Right lobe of liver (tissue), 4 donors: ENCODE data around the gene GRP.
"Not testable (repeated sequence)": the region's sequence is repeated elsewhere in the genome, so short reads cannot be mapped to it uniquely, and the experiment has no call there.

Experiments
- POLR2A ChIP-seq: fragments of 450-650 bp; IDR thresholded peaks from one replicate; pipeline ENCODE4 v1.6.1; 2017; ENCODE audit warnings: antibody characterized with exemption, mild to moderate bottlenecking
- TF ChIP-seq, protein P1 (sequence below), 4 donors: fragments of 200-600 bp in 3 of 4; fragments of 450-650 bp in 1 of 4; IDR thresholded peaks; one replicate each; pipeline versions ENCODE4 v1.5.1 to v1.8.0; 2016 to 2022; ENCODE audit warnings: antibody characterized with exemption in 4 of 4, mild to moderate bottlenecking in 2 of 4
- donor health status: DM: no; HTN: no; CAD: no.
- donor health status: DM: no; HTN: no; CAD: no.
- donor health status: DM: no; HTN: yes; CAD: no.

DNA sequence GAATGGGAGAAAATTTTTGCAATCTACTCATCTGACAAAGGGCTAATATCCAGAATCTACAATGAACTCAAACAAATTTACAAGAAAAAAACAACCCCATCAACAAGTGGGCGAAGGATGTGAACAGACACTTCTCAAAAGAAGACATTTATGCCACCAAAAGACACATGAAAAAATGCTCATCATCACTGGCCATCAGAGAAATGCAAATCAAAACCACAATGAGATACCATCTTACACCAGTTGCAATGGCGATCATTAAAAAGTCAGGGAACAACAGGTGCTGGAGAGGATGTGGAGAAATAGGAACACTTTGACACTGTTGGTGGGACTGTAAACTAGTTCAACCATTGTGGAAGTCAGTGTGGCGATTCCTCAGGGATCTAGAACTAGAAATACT is 41.9 kb downstream of the GRP start:
- TF ChIP-seq, protein P1, sequence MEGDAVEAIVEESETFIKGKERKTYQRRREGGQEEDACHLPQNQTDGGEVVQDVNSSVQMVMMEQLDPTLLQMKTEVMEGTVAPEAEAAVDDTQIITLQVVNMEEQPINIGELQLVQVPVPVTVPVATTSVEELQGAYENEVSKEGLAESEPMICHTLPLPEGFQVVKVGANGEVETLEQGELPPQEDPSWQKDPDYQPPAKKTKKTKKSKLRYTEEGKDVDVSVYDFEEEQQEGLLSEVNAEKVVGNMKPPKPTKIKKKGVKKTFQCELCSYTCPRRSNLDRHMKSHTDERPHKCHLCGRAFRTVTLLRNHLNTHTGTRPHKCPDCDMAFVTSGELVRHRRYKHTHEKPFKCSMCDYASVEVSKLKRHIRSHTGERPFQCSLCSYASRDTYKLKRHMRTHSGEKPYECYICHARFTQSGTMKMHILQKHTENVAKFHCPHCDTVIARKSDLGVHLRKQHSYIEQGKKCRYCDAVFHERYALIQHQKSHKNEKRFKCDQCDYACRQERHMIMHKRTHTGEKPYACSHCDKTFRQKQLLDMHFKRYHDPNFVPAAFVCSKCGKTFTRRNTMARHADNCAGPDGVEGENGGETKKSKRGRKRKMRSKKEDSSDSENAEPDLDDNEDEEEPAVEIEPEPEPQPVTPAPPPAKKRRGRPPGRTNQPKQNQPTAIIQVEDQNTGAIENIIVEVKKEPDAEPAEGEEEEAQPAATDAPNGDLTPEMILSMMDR (IDR thresholded peaks at IDR 0.05): not testable (repeated sequence)
- not testable (repeated sequence) for TF ChIP-seq POLR2A
